HG02852 (cell line): ENCODE results near the gene OPCML.

Experiments
- ATAC-seq: cut with Tn5 transposase; IDR thresholded peaks from one replicate; pipeline ENCODE4 v1.9.1; 2021; ENCODE audit warnings: mild to moderate bottlenecking, moderate library complexity; ENCODE audit not compliant: unreplicated experiment

OPCML gene

DNA sequence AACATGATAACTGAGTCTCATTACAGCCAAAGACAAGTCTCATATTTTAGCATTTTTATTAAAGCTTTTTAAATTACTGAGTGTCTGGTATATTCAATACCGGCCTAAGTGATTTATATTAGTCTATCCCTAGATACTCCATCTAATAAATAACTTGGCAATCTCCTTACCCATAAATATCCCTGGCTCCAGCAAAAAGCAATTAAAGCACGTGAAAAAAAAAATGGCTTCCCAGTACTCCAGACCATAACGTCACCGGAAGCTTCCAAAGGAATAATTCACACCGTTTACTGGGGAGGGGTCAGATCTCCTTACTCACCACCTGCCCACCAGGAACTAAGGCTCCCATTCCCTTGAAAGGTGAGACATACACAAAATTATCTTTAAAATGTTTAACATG, 988.3 kb downstream of the OPCML start:
- no peak for ATAC-seq

DNA sequence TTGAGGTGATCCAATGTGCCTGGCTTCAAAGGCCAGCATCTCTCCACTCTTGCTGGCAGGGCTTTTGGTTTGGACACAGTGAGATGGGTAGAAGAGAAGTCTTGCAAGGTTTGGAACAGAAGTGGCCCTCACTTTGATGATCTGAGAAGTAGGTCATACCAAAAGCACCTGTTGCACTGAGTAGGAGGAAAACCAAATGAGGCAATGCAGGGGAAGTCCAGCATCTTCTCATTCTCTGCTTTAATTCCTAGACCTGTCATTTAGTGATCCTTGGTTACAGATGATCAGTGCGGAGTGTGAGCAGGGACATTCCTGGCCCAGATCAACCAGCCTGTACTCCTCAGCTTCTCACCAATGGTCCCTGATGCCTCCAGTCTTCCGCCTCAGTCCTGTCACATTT, 990.5 kb downstream of the OPCML start:
- ATAC-seq, result peak; percentile 65

DNA sequence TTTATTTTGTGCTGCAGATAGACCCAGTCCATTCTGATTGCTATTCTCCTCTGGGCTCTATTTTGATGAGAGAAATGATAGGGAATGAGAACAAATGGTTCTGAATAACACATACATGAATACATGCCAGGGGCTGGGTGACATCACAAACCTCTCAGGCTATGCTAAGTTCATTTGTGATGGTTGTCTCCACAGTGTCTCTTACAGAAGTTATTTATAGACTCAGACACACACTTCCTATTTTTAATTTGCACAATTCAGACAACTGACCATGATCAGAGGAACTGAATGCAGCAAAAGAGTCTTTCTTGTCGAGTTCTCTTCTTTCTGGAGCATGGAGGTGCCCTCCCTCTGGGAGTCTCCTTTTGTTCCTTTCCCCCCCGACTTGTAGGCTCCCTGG, 991.7 kb downstream of the OPCML start:
- ATAC-seq, result no peak

DNA sequence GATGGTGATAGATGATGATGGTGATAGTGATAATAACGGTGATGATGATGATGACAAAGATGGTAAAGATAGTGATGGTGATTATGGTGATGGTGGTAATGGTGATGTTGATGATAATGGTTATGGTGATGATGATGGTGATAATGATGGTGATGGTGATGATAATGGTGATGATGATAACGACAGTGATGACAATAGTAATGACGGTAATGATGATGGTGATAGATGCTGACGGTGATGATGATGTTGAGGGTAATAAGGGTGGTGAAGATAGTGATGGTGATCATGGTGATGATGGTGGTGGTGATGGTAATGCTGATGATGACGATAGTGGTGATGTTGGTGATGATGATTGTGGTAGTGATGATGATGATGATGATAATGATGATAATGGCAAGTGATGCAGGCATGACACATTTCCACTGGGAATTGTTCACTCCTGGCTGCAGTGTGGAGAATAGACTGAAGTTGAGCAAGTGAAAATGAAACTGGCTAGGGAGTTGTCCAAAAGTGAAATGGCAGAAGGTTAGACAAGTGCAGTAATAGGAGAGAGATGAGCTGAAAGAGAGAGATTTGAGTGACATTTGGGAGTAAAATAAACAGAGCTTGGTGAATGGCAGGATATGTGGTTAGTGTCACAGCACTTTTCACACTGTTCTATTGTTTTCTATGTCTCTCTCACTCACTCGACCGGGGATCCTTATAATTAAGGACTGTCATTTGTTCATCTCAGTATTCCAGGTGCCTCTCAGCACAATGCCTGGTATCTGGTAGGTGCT, 992.5 kb downstream of the OPCML start:
- ATAC-seq, result no peak

DNA sequence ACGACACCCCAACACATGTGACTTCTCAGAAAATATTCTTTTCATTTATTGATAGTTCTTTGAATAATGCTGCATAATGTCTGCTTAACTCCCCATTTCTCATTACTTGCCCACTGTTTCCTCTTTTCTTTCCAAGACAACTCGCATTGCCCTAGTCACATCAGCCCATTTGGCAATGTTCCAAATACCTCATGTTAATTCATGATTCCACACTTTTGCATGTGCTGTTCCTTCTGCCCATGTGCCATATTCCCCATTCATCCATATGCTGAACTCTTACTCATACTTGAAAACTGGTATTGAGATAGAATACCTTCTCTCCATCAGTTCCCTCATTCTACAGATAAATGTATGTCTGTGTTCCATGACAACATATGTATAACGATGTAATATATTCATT, 993.7 kb downstream of the OPCML start:
- no peak for ATAC-seq

DNA sequence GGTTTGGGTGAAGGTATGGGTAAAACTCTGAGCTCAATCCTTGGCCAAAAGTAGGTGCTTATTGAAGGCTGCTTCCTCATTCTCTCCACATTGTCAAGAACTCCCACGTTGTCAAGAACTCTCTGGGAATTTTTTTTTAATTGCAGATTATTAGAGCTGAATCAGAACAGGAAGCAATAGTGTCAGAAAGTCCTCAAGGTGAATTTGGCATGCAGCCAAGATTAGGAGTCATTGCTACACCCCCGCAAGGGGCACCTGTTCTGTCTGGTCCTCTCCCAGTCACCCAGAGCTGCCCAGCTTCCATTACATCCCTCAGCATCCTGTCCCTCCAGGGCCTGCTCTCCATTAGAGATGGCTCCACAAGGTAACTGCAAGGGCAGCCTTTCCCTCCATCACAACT, 996.5 kb downstream of the OPCML start:
- ATAC-seq, result no peak

DNA sequence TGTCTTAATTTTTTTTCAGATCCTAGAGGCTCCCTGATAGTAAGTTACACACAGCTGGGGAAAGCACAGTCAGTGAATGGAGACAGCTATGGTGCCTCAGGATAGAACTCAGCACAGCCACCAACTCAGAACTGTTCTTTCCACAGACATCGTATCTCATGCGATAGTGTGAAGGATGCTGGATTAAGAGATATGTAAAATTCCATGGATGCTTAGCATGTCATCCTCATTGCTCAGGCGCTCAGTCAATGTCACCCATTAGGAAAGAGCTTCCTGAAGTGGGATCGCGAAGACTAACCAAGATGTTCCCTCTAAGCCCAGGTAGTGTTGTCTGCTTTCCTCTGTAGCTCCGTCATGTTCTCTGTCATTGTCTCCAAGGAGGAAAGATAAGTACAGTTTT, 1000.4 kb downstream of the OPCML start:
- ATAC-seq, result no peak

DNA sequence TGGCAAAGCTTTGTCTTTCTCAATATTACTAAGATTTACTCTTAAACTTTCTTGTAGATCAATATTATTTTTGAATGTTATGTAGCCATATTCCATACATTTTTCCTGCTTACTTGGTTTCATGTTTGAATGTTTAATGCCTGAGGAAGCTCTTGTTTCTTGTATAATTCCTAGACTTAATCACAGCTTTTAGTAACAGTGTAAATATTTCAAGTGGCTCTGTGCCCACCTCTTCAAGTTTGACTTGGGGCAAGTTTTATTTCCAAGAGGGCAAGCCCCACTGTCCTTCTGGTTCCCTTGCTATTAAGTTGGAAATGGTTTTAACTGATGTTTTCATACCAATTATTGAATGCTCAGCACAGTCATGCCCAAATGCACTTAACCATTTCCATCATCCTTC, 1004.1 kb downstream of the OPCML start:
- no peak for ATAC-seq

DNA sequence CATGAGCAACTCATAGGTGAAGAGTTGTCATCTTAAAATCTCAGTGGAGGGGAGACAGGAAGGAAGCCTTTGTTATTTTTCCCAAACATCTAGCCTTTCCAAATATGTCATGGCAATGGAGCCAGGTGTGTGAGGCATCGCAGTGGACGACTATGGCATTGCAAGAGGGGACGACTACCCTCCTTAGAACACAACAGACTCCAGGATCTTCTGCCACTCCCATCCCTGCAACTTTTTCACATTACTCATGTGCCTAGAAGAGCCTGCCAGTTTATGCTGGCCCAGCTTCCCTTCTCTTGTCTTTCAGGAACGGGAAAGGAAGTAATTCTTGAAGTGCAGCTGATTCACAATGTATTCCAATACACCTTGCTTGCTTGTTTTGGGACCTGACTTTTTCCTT, 1008.4 kb downstream of the OPCML start:
- ATAC-seq, result no peak

DNA sequence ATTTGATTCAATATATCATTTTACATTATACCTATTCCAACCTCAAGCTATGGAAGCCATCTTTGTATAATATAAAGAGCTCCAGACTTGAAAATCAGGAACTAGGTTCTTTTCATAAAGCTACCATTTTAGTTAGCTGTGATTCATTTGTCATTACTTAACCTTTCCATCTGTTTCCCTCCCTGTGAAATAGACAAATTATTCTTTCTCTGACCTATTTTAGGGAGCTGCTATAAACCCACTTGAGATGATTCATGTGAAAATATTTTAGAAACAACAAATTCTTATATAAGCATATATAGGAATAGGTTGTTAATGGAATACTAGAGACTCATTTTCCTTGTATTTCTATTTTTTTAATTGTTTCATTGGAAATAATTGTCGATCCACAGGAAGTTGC, 1012.1 kb downstream of the OPCML start:
- no peak for ATAC-seq

DNA sequence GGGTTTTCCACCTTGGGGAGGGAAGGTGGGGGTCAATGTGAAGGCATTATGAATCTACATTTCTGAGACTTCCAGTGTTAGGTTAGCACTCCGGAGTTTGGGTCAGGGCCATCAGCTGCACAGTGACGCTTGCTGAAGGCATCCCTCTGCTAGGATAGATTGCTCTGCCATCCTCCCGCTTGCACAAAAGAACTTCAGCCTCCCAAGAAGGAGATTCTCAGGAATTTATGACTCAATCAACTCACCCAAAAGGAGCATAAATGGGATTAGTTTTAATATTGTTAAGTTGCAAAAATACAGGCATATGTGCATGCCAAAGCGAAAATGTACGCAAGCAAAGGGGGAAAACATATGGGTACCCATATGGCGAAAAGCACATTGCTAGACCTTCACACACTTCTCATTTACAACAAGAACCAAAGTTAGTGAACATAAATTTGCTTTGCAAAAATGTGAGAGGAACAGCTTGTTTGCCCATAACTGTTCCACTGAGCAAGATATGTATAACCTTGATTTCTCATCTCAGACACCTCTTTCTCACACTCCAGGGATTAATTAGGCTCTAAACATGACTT, 1013.0 kb downstream of the OPCML start:
- no peak for ATAC-seq

DNA sequence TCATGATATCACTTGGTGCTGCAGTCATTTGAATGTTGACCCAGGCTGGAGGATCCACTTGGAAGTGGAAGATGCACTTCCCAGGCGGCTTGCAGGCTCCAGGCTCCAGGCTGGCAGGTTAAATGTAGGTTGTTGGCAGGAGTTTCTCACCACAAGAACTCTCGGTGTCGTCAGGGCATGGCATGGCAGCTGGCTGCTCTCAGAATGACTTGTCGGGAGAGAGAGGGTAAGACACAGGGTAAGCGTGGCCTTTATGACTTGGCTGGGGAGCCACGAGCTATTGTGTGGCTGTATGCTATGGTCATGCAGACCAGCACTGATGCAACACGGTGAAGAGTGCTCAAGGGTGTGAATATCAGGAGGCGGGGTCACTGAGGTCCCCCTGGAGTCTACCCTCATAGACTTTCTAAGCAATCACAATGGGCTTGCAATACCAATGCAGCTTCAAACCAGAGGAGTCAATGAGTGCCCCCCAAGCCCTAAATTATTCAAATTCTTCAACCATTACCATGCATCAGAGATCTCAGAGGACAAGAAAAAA, 1027.7 kb downstream of the OPCML start:
- ATAC-seq, result no peak

DNA sequence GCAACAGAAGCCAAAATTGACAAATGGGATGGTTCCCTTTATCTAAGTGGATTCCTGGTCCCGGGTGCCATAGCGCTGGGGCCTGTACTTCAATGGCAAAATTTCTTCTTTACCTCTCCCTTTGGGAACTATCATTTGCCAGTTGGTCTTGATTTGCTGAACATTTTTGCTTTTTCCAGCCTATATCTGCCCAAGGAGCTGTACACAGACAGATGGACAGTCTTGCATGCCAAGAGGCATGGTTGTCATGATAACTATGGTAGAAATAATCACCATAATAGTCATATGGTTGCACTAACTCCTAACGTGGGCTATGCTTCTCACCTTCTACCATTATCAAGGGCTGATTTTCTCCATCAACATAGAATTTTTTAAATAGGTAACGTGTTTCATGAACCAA, 1030.9 kb downstream of the OPCML start:
- ATAC-seq, result no peak

DNA sequence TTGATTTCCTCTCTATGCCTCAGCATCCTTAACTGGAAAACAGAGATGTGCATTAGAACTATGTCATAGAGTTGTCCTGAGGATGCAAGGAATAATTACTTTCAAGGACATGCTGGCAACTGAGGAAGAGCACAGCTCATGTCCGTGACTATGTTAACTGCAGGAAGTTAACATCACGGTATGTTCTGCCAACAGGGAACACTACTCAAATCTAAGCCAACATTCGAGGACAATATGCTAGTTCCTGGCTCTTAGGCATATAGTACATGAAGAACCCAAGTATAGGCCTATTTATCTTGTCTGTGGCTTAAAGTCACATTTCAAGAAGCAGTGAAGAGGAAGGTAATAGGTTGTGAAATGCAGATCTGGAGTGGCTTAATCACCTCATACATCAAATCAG, 1032.6 kb downstream of the OPCML start:
- ATAC-seq, result no peak

DNA sequence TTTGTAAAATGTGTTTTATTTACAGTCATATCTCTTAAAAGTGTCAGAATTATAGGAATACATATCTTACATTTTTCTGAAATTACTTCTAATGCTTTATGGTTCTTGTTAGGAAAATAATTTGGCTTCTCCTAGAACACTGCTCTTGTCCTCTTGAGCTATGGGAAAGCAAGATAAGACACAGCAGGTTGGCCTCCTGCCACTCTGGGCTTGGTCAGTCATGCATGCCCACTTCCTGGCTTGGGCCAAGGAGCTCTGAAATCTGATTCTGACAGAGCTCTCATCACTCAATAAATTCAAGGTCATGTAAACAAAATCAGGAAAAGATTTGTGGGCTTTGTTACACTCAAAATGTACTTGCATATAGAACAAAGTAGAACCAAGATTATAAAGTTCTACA, 1036.0 kb downstream of the OPCML start:
- no peak for ATAC-seq

DNA sequence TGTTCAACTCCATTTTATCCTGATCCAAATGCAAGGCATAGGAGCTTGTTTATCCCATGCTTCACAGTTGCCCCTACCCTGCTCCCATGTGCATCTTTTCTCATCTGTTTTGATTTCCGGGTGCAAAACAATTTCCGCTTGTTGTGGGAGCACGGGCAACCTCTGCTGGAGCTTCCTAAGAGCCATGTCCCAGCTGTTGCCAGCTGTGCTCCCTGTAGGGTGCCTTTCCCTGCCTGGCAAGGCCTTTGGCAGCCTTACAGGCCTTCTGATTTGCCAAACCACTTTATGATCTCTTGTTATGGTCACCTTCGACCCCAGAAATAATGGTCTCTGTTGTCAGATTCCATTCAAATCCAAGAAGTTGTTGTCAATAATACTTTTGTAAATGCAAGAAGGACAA, 1038.5 kb downstream of the OPCML start:
- no peak for ATAC-seq

DNA sequence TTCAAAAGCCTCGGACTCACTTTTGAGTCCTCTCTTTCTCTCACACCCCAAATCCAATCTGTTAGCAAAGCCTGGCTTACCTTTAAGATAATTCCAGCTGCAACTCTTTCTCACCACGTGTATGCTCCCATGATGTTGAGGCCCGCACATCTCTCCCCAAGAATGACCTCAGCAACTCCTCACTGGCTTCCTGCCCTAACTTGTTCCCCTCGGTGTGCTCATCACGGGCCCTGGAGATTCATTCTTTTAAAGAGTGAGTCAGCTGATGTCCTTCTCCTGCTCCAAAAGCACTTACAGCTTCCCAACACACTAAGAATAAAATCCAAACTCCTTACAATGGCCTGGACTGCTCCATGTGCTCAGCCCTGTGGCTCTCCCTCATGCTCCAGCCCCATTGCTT, 1041.3 kb downstream of the OPCML start:
- ATAC-seq, result no peak

DNA sequence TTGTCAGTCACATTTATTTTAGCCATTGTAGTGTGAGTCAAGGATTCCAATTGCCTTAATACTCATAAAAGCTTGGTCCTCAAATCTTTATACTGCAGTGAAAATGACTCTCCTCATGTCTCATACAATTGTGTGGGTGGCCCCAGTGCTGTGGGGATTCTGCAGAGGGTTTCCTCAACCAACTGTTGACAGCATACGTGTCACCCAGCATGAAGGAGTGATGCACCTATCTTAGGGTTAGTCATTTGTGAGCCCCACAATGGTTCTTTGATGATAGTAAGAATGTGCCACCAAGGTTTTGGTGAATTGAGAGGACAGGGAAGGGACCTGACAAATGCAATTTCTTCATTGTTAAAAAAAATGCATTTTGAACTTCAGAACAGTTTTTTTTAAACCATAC, 1046.2 kb downstream of the OPCML start:
- no peak for ATAC-seq

DNA sequence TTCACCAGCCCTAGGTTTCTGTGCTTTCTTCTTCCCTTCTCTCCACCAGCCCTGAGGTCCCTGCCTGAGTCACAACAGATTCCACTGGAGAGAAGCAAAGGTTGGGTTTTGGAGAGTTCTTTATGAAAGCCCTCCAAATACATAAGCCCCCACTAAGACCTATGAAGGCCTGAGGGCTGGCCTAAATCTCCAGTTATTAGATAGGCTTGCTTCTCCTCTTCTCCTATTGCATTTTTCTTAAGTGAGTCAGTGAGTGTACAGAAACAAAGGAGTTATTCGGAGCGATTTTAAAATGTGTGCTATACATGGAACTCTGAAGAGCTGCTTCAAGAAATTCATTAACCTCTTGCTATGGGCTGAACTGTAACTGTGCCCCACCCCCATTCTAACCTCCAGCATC, 1057.3 kb downstream of the OPCML start:
- ATAC-seq, result no peak

DNA sequence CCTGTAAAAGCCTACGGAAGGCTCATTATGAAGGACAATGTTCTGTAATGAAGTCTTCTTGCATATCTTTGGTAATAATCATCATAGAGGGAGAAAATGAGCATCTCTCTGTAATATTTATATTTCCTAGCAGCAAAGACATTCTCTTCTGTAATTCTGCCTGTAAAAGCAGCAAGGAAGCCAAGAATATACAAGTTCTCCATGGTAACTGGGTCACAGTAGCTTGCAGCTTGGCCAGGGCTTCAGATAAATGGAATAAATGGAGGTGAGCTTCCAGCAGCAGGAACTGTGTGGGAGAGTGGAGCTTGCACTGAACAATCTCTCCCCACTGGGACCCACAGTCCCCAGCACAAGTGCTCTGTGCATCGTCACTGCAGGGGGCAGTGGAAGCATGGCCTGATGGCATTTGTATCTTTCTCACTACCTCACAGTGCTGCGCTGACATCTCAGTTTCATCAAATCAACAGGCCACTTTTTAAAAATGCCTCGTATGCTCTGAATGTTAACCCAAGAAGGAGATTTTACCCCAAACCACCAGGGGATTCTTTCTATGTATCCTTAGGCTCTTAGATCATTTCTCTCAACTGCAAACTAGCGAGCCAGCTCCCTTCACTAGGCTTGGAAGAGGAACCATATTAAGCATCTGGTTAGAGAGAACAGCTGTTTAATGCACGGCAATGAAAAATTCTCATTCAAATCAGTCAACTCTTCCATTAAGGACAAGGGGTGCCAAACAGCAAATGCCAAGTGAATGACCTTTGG, 1059.7 kb downstream of the OPCML start:
- no peak for ATAC-seq

DNA sequence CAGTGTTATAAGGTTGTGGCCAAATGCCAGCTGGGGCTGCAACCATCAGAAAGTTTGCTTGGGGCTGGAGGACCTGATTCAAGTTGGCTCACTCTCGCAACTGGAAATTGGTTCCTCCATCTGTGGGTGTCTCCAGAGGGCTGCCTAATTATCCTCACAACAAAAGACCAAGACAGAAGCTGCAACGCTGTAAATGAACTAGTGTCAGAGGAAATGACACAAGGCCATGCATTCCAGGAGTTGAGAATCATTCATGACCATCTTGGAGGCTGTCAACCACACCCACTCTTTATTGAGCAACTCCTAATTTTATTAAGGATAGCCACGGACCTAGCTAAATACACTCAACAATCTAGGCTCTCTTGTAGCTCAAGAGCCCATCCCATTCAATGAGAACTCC, 1060.8 kb downstream of the OPCML start:
- ATAC-seq, result no peak

DNA sequence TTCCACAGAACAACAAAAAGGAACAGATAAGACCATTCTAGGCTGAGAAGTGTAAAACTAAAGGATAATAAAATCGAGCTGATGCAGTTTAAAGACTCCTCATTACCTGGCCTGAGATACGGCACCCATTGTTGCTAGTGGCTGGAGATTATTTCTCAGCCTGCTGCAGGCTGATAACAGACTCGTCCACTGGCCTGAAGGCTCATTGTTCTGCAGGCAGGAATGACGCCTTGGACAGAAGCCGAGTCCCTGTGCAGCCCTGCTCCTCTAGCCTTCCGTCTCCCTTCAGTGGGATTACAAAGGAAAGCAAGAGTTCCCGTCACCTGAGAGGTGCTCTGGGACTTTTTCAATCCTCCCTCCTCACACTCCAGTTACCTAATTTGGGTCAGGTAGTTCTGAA, 1065.3 kb downstream of the OPCML start:
- ATAC-seq, result no peak
